ENCODE measurements around the gene ZC3H12A.

ZC3H12A gene

DNA sequence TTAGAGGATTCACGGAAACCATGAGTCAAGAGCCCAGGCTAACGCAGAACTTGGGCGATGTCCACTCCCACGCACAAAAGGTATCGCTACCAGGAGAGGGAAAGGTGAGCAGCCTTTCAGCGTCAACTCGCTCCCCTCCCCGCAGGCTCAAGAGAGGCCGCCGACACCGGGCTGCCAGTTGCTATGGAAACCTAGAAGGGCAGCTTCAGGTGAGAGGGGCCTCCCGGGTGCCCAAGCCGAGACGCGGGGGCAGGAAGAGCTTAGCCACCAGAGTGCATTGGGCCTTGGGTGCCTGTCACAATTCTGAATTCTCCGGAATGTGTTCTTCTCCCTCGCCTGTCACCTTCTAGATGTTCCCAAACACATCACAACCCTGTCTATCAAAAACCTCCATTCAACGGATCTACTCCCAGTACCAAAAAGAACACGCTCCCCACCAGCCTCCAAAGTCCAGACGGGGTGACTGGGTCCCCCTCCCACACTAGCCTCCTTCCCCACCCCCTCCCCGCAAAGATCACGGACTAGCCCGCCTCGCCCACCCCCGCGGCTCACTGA is 39.5 kb downstream of the ZC3H12A start (continued):
- TF ChIP-seq KLF8 (tag by site-specific recombination; IDR thresholded peaks at IDR 0.05) (no peak), ZNF354C (tag by site-specific recombination; IDR thresholded peaks at IDR 0.05; ENCODE audit: borderline replicate concordance, low read depth) (no peak), ZNF747 (tag by site-specific recombination; IDR thresholded peaks at IDR 0.05) (no peak), ZNF768 (tag by site-specific recombination; IDR thresholded peaks at IDR 0.05) (no peak), ZNF266 (tag by site-specific recombination; IDR thresholded peaks at IDR 0.05; ENCODE audit: low read depth) (no peak), ZNF670 (tag by site-specific recombination; IDR thresholded peaks at IDR 0.05; ENCODE audit: low read depth) (no peak), ZNF146 (tag by site-specific recombination; IDR thresholded peaks at IDR 0.05) (no peak), ZFP41 (tag by site-specific recombination; IDR thresholded peaks at IDR 0.05; ENCODE audit: borderline replicate concordance) (no peak), HOXD13 (CRISPR knock-in tag; IDR thresholded peaks at IDR 0.05; ENCODE audit: borderline replicate concordance) (no peak), ZNF248 (tag by site-specific recombination; IDR thresholded peaks at IDR 0.05) (no peak)
- TF ChIP-seq, protein P1, sequence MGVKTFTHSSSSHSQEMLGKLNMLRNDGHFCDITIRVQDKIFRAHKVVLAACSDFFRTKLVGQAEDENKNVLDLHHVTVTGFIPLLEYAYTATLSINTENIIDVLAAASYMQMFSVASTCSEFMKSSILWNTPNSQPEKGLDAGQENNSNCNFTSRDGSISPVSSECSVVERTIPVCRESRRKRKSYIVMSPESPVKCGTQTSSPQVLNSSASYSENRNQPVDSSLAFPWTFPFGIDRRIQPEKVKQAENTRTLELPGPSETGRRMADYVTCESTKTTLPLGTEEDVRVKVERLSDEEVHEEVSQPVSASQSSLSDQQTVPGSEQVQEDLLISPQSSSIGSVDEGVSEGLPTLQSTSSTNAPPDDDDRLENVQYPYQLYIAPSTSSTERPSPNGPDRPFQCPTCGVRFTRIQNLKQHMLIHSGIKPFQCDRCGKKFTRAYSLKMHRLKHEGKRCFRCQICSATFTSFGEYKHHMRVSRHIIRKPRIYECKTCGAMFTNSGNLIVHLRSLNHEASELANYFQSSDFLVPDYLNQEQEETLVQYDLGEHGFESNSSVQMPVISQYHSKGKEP (tag by site-specific recombination; IDR thresholded peaks at IDR 0.05), result no peak
- TF ChIP-seq, protein P2, sequence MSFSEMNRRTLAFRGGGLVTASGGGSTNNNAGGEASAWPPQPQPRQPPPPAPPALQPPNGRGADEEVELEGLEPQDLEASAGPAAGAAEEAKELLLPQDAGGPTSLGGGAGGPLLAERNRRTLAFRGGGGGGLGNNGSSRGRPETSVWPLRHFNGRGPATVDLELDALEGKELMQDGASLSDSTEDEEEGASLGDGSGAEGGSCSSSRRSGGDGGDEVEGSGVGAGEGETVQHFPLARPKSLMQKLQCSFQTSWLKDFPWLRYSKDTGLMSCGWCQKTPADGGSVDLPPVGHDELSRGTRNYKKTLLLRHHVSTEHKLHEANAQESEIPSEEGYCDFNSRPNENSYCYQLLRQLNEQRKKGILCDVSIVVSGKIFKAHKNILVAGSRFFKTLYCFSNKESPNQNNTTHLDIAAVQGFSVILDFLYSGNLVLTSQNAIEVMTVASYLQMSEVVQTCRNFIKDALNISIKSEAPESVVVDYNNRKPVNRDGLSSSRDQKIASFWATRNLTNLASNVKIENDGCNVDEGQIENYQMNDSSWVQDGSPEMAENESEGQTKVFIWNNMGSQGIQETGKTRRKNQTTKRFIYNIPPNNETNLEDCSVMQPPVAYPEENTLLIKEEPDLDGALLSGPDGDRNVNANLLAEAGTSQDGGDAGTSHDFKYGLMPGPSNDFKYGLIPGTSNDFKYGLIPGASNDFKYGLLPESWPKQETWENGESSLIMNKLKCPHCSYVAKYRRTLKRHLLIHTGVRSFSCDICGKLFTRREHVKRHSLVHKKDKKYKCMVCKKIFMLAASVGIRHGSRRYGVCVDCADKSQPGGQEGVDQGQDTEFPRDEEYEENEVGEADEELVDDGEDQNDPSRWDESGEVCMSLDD (tag by site-specific recombination; IDR thresholded peaks at IDR 0.05), result no peak
- TF ChIP-seq, protein P3, sequence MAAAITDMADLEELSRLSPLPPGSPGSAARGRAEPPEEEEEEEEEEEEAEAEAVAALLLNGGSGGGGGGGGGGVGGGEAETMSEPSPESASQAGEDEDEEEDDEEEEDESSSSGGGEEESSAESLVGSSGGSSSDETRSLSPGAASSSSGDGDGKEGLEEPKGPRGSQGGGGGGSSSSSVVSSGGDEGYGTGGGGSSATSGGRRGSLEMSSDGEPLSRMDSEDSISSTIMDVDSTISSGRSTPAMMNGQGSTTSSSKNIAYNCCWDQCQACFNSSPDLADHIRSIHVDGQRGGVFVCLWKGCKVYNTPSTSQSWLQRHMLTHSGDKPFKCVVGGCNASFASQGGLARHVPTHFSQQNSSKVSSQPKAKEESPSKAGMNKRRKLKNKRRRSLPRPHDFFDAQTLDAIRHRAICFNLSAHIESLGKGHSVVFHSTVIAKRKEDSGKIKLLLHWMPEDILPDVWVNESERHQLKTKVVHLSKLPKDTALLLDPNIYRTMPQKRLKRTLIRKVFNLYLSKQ (tag by site-specific recombination; IDR thresholded peaks at IDR 0.05; ENCODE audit: borderline replicate concordance), result no peak
- TF ChIP-seq, protein P4, sequence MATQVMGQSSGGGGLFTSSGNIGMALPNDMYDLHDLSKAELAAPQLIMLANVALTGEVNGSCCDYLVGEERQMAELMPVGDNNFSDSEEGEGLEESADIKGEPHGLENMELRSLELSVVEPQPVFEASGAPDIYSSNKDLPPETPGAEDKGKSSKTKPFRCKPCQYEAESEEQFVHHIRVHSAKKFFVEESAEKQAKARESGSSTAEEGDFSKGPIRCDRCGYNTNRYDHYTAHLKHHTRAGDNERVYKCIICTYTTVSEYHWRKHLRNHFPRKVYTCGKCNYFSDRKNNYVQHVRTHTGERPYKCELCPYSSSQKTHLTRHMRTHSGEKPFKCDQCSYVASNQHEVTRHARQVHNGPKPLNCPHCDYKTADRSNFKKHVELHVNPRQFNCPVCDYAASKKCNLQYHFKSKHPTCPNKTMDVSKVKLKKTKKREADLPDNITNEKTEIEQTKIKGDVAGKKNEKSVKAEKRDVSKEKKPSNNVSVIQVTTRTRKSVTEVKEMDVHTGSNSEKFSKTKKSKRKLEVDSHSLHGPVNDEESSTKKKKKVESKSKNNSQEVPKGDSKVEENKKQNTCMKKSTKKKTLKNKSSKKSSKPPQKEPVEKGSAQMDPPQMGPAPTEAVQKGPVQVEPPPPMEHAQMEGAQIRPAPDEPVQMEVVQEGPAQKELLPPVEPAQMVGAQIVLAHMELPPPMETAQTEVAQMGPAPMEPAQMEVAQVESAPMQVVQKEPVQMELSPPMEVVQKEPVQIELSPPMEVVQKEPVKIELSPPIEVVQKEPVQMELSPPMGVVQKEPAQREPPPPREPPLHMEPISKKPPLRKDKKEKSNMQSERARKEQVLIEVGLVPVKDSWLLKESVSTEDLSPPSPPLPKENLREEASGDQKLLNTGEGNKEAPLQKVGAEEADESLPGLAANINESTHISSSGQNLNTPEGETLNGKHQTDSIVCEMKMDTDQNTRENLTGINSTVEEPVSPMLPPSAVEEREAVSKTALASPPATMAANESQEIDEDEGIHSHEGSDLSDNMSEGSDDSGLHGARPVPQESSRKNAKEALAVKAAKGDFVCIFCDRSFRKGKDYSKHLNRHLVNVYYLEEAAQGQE (tag by site-specific recombination; IDR thresholded peaks at IDR 0.05), result no peak
- TF ChIP-seq, protein P5, sequence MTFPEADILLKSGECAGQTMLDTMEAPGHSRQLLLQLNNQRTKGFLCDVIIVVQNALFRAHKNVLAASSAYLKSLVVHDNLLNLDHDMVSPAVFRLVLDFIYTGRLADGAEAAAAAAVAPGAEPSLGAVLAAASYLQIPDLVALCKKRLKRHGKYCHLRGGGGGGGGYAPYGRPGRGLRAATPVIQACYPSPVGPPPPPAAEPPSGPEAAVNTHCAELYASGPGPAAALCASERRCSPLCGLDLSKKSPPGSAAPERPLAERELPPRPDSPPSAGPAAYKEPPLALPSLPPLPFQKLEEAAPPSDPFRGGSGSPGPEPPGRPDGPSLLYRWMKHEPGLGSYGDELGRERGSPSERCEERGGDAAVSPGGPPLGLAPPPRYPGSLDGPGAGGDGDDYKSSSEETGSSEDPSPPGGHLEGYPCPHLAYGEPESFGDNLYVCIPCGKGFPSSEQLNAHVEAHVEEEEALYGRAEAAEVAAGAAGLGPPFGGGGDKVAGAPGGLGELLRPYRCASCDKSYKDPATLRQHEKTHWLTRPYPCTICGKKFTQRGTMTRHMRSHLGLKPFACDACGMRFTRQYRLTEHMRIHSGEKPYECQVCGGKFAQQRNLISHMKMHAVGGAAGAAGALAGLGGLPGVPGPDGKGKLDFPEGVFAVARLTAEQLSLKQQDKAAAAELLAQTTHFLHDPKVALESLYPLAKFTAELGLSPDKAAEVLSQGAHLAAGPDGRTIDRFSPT (tag by site-specific recombination; IDR thresholded peaks at IDR 0.05), result no peak
- TF ChIP-seq, protein P6, sequence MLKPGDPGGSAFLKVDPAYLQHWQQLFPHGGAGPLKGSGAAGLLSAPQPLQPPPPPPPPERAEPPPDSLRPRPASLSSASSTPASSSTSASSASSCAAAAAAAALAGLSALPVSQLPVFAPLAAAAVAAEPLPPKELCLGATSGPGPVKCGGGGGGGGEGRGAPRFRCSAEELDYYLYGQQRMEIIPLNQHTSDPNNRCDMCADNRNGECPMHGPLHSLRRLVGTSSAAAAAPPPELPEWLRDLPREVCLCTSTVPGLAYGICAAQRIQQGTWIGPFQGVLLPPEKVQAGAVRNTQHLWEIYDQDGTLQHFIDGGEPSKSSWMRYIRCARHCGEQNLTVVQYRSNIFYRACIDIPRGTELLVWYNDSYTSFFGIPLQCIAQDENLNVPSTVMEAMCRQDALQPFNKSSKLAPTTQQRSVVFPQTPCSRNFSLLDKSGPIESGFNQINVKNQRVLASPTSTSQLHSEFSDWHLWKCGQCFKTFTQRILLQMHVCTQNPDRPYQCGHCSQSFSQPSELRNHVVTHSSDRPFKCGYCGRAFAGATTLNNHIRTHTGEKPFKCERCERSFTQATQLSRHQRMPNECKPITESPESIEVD (tag by site-specific recombination; IDR thresholded peaks at IDR 0.05), result no peak
- TF ChIP-seq, protein P7, sequence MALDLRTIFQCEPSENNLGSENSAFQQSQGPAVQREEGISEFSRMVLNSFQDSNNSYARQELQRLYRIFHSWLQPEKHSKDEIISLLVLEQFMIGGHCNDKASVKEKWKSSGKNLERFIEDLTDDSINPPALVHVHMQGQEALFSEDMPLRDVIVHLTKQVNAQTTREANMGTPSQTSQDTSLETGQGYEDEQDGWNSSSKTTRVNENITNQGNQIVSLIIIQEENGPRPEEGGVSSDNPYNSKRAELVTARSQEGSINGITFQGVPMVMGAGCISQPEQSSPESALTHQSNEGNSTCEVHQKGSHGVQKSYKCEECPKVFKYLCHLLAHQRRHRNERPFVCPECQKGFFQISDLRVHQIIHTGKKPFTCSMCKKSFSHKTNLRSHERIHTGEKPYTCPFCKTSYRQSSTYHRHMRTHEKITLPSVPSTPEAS (tag by site-specific recombination; IDR thresholded peaks at IDR 0.05), result no peak
- TF ChIP-seq, protein P8, sequence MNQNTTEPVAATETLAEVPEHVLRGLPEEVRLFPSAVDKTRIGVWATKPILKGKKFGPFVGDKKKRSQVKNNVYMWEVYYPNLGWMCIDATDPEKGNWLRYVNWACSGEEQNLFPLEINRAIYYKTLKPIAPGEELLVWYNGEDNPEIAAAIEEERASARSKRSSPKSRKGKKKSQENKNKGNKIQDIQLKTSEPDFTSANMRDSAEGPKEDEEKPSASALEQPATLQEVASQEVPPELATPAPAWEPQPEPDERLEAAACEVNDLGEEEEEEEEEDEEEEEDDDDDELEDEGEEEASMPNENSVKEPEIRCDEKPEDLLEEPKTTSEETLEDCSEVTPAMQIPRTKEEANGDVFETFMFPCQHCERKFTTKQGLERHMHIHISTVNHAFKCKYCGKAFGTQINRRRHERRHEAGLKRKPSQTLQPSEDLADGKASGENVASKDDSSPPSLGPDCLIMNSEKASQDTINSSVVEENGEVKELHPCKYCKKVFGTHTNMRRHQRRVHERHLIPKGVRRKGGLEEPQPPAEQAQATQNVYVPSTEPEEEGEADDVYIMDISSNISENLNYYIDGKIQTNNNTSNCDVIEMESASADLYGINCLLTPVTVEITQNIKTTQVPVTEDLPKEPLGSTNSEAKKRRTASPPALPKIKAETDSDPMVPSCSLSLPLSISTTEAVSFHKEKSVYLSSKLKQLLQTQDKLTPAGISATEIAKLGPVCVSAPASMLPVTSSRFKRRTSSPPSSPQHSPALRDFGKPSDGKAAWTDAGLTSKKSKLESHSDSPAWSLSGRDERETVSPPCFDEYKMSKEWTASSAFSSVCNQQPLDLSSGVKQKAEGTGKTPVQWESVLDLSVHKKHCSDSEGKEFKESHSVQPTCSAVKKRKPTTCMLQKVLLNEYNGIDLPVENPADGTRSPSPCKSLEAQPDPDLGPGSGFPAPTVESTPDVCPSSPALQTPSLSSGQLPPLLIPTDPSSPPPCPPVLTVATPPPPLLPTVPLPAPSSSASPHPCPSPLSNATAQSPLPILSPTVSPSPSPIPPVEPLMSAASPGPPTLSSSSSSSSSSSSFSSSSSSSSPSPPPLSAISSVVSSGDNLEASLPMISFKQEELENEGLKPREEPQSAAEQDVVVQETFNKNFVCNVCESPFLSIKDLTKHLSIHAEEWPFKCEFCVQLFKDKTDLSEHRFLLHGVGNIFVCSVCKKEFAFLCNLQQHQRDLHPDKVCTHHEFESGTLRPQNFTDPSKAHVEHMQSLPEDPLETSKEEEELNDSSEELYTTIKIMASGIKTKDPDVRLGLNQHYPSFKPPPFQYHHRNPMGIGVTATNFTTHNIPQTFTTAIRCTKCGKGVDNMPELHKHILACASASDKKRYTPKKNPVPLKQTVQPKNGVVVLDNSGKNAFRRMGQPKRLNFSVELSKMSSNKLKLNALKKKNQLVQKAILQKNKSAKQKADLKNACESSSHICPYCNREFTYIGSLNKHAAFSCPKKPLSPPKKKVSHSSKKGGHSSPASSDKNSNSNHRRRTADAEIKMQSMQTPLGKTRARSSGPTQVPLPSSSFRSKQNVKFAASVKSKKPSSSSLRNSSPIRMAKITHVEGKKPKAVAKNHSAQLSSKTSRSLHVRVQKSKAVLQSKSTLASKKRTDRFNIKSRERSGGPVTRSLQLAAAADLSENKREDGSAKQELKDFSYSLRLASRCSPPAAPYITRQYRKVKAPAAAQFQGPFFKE (tag by site-specific recombination; IDR thresholded peaks at IDR 0.05; ENCODE audit: borderline replicate concordance), result no peak
